ENCODE data around the gene CD6.

DNA sequence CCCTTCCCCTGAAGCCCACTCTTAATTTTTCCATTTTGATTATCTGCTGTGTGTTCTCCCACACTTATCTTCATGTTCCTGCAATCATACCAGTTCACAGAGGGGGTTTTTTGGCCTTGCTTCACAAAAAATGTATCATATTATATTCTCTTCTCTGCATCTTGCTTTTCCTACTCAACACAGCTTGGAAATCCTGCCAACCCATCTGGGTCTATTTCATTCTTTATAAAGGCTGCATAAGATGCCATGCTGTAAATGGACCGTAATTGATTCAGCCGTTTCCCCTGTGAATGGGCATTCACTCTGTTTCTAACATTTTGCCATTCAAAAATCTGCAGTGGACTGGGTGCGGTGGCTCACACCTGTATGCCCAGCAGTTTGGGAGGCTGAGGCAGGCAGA lies 30.5 kb downstream of the CD6 start:
- no peak for TF ChIP-seq POLR2A (IDR thresholded peaks at IDR 0.05)
- TF ChIP-seq, protein P1, sequence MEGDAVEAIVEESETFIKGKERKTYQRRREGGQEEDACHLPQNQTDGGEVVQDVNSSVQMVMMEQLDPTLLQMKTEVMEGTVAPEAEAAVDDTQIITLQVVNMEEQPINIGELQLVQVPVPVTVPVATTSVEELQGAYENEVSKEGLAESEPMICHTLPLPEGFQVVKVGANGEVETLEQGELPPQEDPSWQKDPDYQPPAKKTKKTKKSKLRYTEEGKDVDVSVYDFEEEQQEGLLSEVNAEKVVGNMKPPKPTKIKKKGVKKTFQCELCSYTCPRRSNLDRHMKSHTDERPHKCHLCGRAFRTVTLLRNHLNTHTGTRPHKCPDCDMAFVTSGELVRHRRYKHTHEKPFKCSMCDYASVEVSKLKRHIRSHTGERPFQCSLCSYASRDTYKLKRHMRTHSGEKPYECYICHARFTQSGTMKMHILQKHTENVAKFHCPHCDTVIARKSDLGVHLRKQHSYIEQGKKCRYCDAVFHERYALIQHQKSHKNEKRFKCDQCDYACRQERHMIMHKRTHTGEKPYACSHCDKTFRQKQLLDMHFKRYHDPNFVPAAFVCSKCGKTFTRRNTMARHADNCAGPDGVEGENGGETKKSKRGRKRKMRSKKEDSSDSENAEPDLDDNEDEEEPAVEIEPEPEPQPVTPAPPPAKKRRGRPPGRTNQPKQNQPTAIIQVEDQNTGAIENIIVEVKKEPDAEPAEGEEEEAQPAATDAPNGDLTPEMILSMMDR (IDR thresholded peaks at IDR 0.05) = no peak

Measured in heart left ventricle (tissue), 13 donors.